Stomach (tissue), 9 donors: ENCODE measurements around the gene RAPSN. TPM values are rescaled to one million over a fixed set of nuclear protein-coding genes. Genes with fewer than 3 reads are reported as not detected.

Experiments
- DNase-seq, 2 donors: peaks; one replicate each; pipeline versions ENCODE4 v3.0.0 to v3.0.0-alpha.2; 2013 to 2019
- H3K27ac ChIP-seq, 5 donors: fragments of 200-600 bp in 4 of 5; sonication (generic) in 4 of 5; one replicate each; pipeline ENCODE4 v1.5.1; 2013 to 2019; ENCODE audit warnings: mild to moderate bottlenecking in 1 of 5, moderate library complexity in 1 of 5
- H3K27me3 ChIP-seq, 3 donors: fragments of 200-600 bp; sonication (generic); one replicate each; pipeline ENCODE4 v1.5.1; 2017 to 2019; ENCODE audit warnings: mixed run types in 1 of 3
- H3K36me3 ChIP-seq, 4 donors: fragments of 200-600 bp; sonication (generic); 1 replicate in 3 of 4; 2 replicates in 1 of 4; pipeline ENCODE4 v1.5.1; 2016 to 2019
- H3K4me1 ChIP-seq, 4 donors: fragments of 200-600 bp; sonication (generic); one replicate each; pipeline ENCODE4 v1.5.1; 2016 to 2019
- H3K4me3 ChIP-seq, 4 donors: fragments of 200-600 bp; sonication (generic) in 3 of 4; one replicate each; pipeline ENCODE4 v1.5.1; 2016 to 2019; ENCODE audit warnings: mild to moderate bottlenecking in 1 of 4
- H3K9me3 ChIP-seq, 4 donors: fragments of 200-600 bp; sonication (generic); one replicate each; pipeline ENCODE4 v1.5.1; 2016 to 2019
- EP300 ChIP-seq: sonication (generic); formaldehyde crosslinking; IDR thresholded peaks from one replicate; pipeline ENCODE4 v1.6.1; 2017; ENCODE audit warnings: antibody characterized with exemption
- POLR2A ChIP-seq, 4 donors: fragments of 450-650 bp; IDR thresholded peaks; one replicate each; pipeline ENCODE4 v1.6.1; 2016; ENCODE audit warnings: antibody characterized with exemption in 4 of 4, control low read depth in 2 of 4, mild to moderate bottlenecking in 1 of 4, moderate library complexity in 1 of 4
- POLR2AphosphoS5 ChIP-seq, 3 donors: sonication (generic); formaldehyde crosslinking; IDR thresholded peaks; one replicate each; pipeline ENCODE4 v1.6.1; 2016; ENCODE audit warnings: antibody characterized with exemption in 3 of 3
- WGBS, 5 donors: extraction: QIAGEN DNeasy Blood & Tissue Kit in 3 of 5; methylation state at CpG; one replicate each; pipeline versions ENCODE4 v1.1.5 to v1.1.7; 2013 to 2018; 5-methylcytosine and 5-hydroxymethylcytosine counted together
- intact Hi-C: fragments of 100-400 bp; cut with DNase I; formaldehyde crosslinking; loops from one replicate; pipeline ENCODE4 v1.15.1; 2023; ENCODE audit warnings: low total_unique reads
- polyA plus RNA-seq, 3 donors: library from polyadenylated mRNA; stranded (reverse); fragments of 200-250 nt; gene quantifications; one replicate each; pipeline ENCODE4 v1.2.3, GENCODE V29; 2013
- total RNA-seq, 5 donors: library from RNA; depleted of rRNA; stranded (reverse); fragments of >200 nt; gene quantifications; one replicate each; pipeline versions ENCODE4 v1.1.0 to v1.2.3, GENCODE V29; 2014 to 2016
- TF ChIP-seq, protein P1 (sequence below), 7 experiments: fragments of 450-650 bp in 4 of 7; fragments of 200-600 bp in 3 of 7; sonication (generic) in 3 of 7; IDR thresholded peaks; one replicate each; pipeline ENCODE4 v1.5.1; 2016 to 2019; ENCODE audit warnings: antibody characterized with exemption in 7 of 7, control low read depth in 2 of 7, mild to moderate bottlenecking in 1 of 7
- donor health status: healthy with polysubstance abuse.
- donor health status: Bipolar disorder and iron deficiency.
- donor health status: healthy.

Gene RAPSN
- total and polyA plus RNA-seq, 8 donors = 0.20 to 1.2 (median 1.1) TPM; not detected in 5

DNA sequence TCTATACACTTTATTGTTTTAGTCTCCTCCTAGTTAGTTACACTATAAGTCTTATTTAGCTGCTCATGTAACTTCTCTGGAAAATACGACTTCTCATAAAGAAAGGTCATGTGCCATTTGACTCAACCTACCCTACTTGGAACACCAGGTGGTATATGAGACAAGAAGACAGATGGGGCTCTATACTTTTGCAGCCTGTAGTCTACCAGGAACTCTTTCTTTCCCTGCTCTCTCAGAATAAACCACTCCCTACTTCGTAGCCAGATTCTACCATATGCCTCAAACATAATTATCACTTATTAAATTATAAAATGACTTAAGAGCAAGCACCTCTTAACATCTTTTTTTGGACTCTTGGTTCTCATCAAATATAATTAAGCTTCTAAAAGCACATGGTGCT, 38.5 kb upstream of the RAPSN start:
- no peak overlapping the region for H3K4me3 ChIP-seq
- no peak for DNase-seq
- no peaks in the 10 kb centered on the region for H3K27me3 ChIP-seq
- H3K27ac ChIP-seq = no peak overlapping the region
- no peaks in the 10 kb centered on the region for H3K9me3 ChIP-seq
- peaks cover 0 to 31% (median 20%) of the 10 kb centered on the region in 4 donors for H3K4me1 ChIP-seq
- H3K36me3 ChIP-seq = peaks cover 45 to 59% (median 51%) of the 10 kb centered on the region in 4 donors
- intact Hi-C loops = no loop called here
- TF ChIP-seq EP300 (no peak), POLR2AphosphoS5 (IDR thresholded peaks at IDR 0.05) (no peak), POLR2A (IDR thresholded peaks at IDR 0.05) (no peak)
- TF ChIP-seq, protein P1, sequence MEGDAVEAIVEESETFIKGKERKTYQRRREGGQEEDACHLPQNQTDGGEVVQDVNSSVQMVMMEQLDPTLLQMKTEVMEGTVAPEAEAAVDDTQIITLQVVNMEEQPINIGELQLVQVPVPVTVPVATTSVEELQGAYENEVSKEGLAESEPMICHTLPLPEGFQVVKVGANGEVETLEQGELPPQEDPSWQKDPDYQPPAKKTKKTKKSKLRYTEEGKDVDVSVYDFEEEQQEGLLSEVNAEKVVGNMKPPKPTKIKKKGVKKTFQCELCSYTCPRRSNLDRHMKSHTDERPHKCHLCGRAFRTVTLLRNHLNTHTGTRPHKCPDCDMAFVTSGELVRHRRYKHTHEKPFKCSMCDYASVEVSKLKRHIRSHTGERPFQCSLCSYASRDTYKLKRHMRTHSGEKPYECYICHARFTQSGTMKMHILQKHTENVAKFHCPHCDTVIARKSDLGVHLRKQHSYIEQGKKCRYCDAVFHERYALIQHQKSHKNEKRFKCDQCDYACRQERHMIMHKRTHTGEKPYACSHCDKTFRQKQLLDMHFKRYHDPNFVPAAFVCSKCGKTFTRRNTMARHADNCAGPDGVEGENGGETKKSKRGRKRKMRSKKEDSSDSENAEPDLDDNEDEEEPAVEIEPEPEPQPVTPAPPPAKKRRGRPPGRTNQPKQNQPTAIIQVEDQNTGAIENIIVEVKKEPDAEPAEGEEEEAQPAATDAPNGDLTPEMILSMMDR (IDR thresholded peaks at IDR 0.05) = no peak
- WGBS, 5 donors = 78 to 91% (median 87%) methylated on average over 2 of the region's 2 CpGs

DNA sequence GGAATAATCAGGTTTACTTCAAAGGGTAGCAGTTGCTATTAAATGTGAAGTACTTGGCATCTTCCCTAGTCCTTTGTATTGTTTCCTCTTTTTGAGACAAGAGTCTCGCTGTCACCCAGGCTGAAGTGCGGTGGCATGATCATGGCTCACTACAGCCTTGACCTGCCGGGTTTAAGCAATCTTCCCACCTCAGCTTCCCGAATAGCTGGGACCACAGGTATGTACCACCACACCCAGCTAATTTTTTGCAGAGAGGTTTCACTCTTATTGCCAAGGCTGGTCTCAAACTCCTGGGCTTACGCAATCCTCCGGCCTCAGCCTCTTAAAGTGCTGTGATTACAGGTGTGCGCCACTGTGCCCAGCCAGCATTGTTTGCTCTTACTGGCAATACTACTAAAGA, 36.2 kb upstream of the RAPSN start:
- H3K27me3 ChIP-seq = no peaks in the 10 kb centered on the region
- H3K4me1 ChIP-seq = peaks cover 0 to 28% (median 18%) of the 10 kb centered on the region in 4 donors
- DNase-seq = no peak
- peaks cover 64 to 74% (median 74%) of the 10 kb centered on the region in 4 donors for H3K36me3 ChIP-seq
- intact Hi-C loops = no loop called here
- no peak overlapping the region for H3K27ac ChIP-seq
- no peak overlapping the region for H3K4me3 ChIP-seq
- H3K9me3 ChIP-seq = no peaks in the 10 kb centered on the region
- TF ChIP-seq POLR2A (IDR thresholded peaks at IDR 0.05) (no peak), POLR2AphosphoS5 (IDR thresholded peaks at IDR 0.05) (no peak), EP300 (no peak)
- TF ChIP-seq, protein P1 (IDR thresholded peaks at IDR 0.05) = no peak
- 90 to 97% (median 95%) methylated on average over 7 of the region's 7 CpGs for WGBS, 5 donors

DNA sequence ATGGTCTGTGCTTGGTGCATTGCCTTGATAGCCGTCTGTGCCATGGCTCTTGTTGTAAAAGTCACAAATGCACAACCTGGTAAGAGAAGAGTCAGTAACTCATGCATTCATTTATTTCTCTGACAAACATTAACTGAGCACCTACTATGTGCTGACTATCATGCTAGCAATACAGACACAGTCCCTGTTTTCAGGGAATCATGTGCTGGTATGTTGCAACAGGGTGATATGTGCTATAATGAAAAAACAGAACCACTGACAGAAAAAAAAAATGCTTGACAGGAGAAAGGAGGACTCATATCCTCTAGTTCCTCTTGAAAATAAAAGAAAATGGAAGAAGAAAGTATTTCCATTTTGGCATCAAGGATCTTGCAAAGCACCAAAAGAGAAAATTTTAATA, 34.5 kb upstream of the RAPSN start:
- DNase-seq = no peak
- H3K4me3 ChIP-seq = no peak overlapping the region
- H3K9me3 ChIP-seq = no peaks in the 10 kb centered on the region
- H3K27me3 ChIP-seq = no peaks in the 10 kb centered on the region
- H3K27ac ChIP-seq = no peak overlapping the region
- intact Hi-C loops = no loop called here
- H3K36me3 ChIP-seq = peaks cover 79 to 91% (median 90%) of the 10 kb centered on the region in 4 donors
- TF ChIP-seq EP300 (no peak), POLR2AphosphoS5 (IDR thresholded peaks at IDR 0.05) (no peak), POLR2A (IDR thresholded peaks at IDR 0.05) (no peak)
- 85 to 97% (median 94%) methylated on average over 1 of the region's 1 CpG for WGBS, 5 donors
- H3K4me1 ChIP-seq = peaks cover 0 to 17% (median 10%) of the 10 kb centered on the region in 4 donors

DNA sequence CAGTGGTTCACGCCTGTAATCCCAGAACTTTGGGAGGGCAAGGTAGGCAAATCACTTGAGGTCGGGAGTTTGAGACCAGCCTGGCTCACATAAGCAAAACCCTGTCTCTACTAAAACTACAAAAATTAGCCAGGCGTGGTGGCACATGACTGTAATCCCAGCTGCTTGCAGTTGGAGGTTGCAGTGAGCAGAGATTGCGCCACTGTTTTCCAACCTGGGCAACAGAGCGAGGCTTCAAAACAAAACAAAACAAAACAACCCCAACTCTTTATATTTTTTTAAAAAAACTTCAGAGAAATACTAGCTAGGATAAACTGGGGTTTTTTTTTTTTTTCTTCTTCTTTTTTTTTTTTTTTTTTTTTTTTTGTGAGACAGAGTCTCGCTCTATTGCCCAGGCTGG, 31.8 kb upstream of the RAPSN start:
- DNase-seq = no peak
- WGBS, 5 donors = 90 to 96% (median 95%) methylated on average over 5 to 6 of the region's 6 CpGs
- Histone ChIP-seq H3K4me1 (peaks cover 0 to 13% (median 5%) of the 10 kb centered on the region in 4 donors), H3K4me3 (no peak overlapping the region), H3K9me3 (no peaks in the 10 kb centered on the region), H3K27me3 (no peaks in the 10 kb centered on the region), H3K27ac (no peak overlapping the region), H3K36me3 (peaks cover 94 to 100% (median 100%) of the 10 kb centered on the region in 4 donors)
- TF ChIP-seq POLR2AphosphoS5 (IDR thresholded peaks at IDR 0.05) (no peak), EP300 (no peak), POLR2A (IDR thresholded peaks at IDR 0.05) (no peak)
- TF ChIP-seq, protein P1 (IDR thresholded peaks at IDR 0.05) = no peak
- intact Hi-C loops = no loop called here

DNA sequence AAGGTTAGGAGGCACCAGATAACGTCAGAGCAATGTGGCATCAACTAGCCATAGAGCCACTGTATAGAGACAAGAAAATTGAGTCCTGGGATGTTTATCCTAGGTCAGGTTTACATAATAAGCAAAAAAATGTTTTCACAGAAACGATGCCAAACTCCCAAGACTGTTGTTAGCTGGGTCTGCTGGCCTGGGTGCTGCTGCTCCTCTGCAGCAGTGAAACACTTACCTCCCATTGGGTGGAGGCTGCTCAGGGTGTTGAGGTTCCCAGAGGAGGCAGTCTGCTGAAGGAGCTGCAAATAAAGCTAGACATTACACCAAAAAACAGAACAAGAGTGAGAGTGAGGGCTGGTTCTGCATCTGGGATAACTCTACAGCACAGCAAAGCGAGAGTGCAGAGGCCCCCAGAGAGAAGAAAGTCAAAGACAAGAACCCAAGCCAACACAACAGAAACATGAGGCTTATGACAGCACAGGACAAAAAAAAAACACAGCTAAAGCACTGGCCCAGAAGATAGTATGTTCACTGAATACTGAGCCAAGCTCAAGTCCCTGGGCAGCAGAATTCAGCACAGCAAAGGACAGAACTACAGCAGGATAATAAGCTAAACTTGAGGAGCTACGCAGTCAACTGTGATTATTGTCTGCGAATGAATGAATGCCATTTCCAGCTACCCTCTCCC, 29.9 kb upstream of the RAPSN start:
- peaks cover 0 to 13% (median 5%) of the 10 kb centered on the region in 4 donors for H3K4me1 ChIP-seq
- DNase-seq = no peak
- intact Hi-C loops = no loop called here
- WGBS, 5 donors = 82 to 90% (median 87%) methylated on average over 5 of the region's 5 CpGs
- TF ChIP-seq POLR2A (IDR thresholded peaks at IDR 0.05) = no peak
- TF ChIP-seq, protein P1 (IDR thresholded peaks at IDR 0.05) = no peak
- TF ChIP-seq EP300 = no peak
- no peak for TF ChIP-seq POLR2AphosphoS5 (IDR thresholded peaks at IDR 0.05)
- no peaks in the 10 kb centered on the region for H3K27me3 ChIP-seq
- H3K36me3 ChIP-seq = peaks cover 94 to 100% (median 100%) of the 10 kb centered on the region in 4 donors
- no peaks in the 10 kb centered on the region for H3K9me3 ChIP-seq
- no peak overlapping the region for H3K27ac ChIP-seq
- no peak overlapping the region for H3K4me3 ChIP-seq
